HepG2 (cell line): ENCODE measurements around the gene CD68. TPM values are rescaled to one million over a fixed set of nuclear protein-coding genes. Genes with fewer than 3 reads are reported as not detected.

Experiments
- ATF5 ChIP-seq: sonication (generic); formaldehyde crosslinking; IDR thresholded peaks from 2 replicates; pipeline ENCODE4 v1.4.0; 2020; ENCODE audit warnings: mild to moderate bottlenecking, low read depth, missing genetic modification reagents
- ATM ChIP-seq: fragments of 450-650 bp; IDR thresholded peaks from 2 replicates; pipeline ENCODE4 v1.7.1; 2017; ENCODE audit warnings: mild to moderate bottlenecking, borderline replicate concordance
- DR1 ChIP-seq: sonication (generic); formaldehyde crosslinking; IDR thresholded peaks from 2 replicates; pipeline ENCODE4 v1.8.0; 2021; ENCODE audit warnings: mild to moderate bottlenecking, missing genetic modification reagents, inconsistent platforms
- LRRFIP1 ChIP-seq: sonication (generic); formaldehyde crosslinking; conservative IDR thresholded peaks from 2 replicates; pipeline ENCODE4 v1.4.0; 2020; ENCODE audit warnings: missing genetic modification reagents
- MLX ChIP-seq: IDR thresholded peaks from 2 replicates; pipeline ENCODE4 v1.6.1; 2016
- PAX8 ChIP-seq: sonication (generic); formaldehyde crosslinking; IDR thresholded peaks from 2 replicates; pipeline ENCODE4 v1.8.0; 2022; ENCODE audit warnings: mild to moderate bottlenecking, missing genetic modification reagents, borderline replicate concordance
- PITX1 ChIP-seq: sonication (generic); formaldehyde crosslinking; IDR thresholded peaks from 2 replicates; pipeline ENCODE4 v1.5.1; 2020; ENCODE audit warnings: mild to moderate bottlenecking, missing genetic modification reagents
- REPIN1 ChIP-seq: sonication (generic); formaldehyde crosslinking; IDR thresholded peaks from 2 replicates; pipeline ENCODE4 v1.8.0; 2022; ENCODE audit warnings: missing genetic modification reagents, low read depth, mild to moderate bottlenecking, borderline replicate concordance
- SMYD3 ChIP-seq: sonication (generic); formaldehyde crosslinking; IDR thresholded peaks from 2 replicates; pipeline ENCODE4 v1.8.1; 2023; ENCODE audit warnings: mild to moderate bottlenecking, missing genetic modification reagents
- TAF15 ChIP-seq: fragments of 200-400 bp; formaldehyde crosslinking; IDR thresholded peaks from one replicate; pipeline ENCODE4 v1.6.1; 2018; ENCODE audit warnings: mild to moderate bottlenecking, low read depth, low read length; ENCODE audit not compliant: poor library complexity, severe bottlenecking
- ZBTB38 ChIP-seq: sonication (generic); formaldehyde crosslinking; IDR thresholded peaks from 2 replicates; pipeline ENCODE4 v1.5.1; 2020; ENCODE audit warnings: mild to moderate bottlenecking, missing genetic modification reagents
- ZFP37 ChIP-seq: sonication (generic); formaldehyde crosslinking; IDR thresholded peaks from 2 replicates; pipeline ENCODE4 v1.4.0; 2020; ENCODE audit warnings: missing genetic modification reagents, borderline replicate concordance
- ZMYM2 ChIP-seq: sonication (generic); formaldehyde crosslinking; IDR thresholded peaks from 2 replicates; pipeline ENCODE4 v1.8.0; 2022; ENCODE audit warnings: mild to moderate bottlenecking, missing genetic modification reagents
- ZNF138 ChIP-seq: sonication (generic); formaldehyde crosslinking; IDR thresholded peaks from 2 replicates; pipeline ENCODE4 v1.5.0; 2020; ENCODE audit warnings: mild to moderate bottlenecking, low read depth, missing genetic modification reagents
- ZNF232 ChIP-seq: sonication (generic); formaldehyde crosslinking; IDR thresholded peaks from 2 replicates; pipeline ENCODE4 v1.4.0; 2020; ENCODE audit warnings: missing genetic modification reagents, borderline replicate concordance
- ZNF501 ChIP-seq: sonication (generic); formaldehyde crosslinking; IDR thresholded peaks from 2 replicates; pipeline ENCODE4 v1.5.1; 2020; ENCODE audit warnings: mild to moderate bottlenecking, moderate library complexity, missing genetic modification reagents
- ZNF792 ChIP-seq: IDR thresholded peaks from 2 replicates; pipeline ENCODE4 v1.6.1; 2016
- polyA plus RNA-seq, 8 experiments: library from polyadenylated mRNA; depleted of rRNA in 3 of 8; stranded (reverse) in 7 of 8; unstranded in 1 of 8; fragments of >200 nt; fragmentation: Illumina TruSeq in 4 of 8; extraction: Trizol in 4 of 8; gene quantifications; 2 replicates each; pipeline versions ENCODE4 v1.2.1 to v1.2.3, GENCODE V29; 2011 to 2016; ENCODE audit warnings: low read depth in 4 of 8, missing spikeins in 1 of 8, mixed read lengths in 1 of 8; ENCODE audit not compliant: insufficient read depth in 1 of 8
- total RNA-seq, 5 experiments: library from RNA; depleted of rRNA; stranded (reverse); fragments of >200 nt; fragmentation: Illumina TruSeq; extraction: Trizol; gene quantifications; 2 replicates each; pipeline ENCODE4 v1.2.3, GENCODE V29; 2016; ENCODE audit warnings: low read depth in 1 of 5
- TF ChIP-seq, protein P1 (sequence below): sonication (generic); formaldehyde crosslinking; IDR thresholded peaks from 2 replicates; pipeline ENCODE4 v1.5.1; 2020; ENCODE audit warnings: missing genetic modification reagents, mild to moderate bottlenecking, borderline replicate concordance
- TF ChIP-seq, protein P2 (sequence below): sonication (generic); formaldehyde crosslinking; IDR thresholded peaks from 2 replicates; pipeline ENCODE4 v1.4.0; 2020; ENCODE audit warnings: low read depth, missing genetic modification reagents

Gene CD68
- total and polyA plus RNA-seq, 2 of the 13 experiments (the other 11 are each of a cell fraction or from before 2014, with no cell fraction given), result 10.3 to 104 TPM

- TF ChIP-seq ZNF232 (CRISPR knock-in tag) (0 out of 2 replicates have a peak, but pooled peaks have one; percentile 22), REPIN1 (peak; percentile 67), ZBTB38 (CRISPR knock-in tag) (peak; percentile 9; the same call in 1 of the 2 replicates), MLX (CRISPR knock-in tag) (peak; percentile 88; the same call in 1 of the 2 replicates), ZMYM2 (peak; percentile 44; the same call in 1 of the 2 replicates), PAX8 (CRISPR knock-in tag) (no peak), SMYD3 (CRISPR knock-in tag) (no peak; the same call in 1 of the 2 replicates), LRRFIP1 (no peak), ZNF792 (peak; percentile 92), ZFP37 (peak; percentile 74; the same call in 1 of the 2 replicates), ZNF501 (peak; percentile 61), ZNF138 (CRISPR knock-in tag) (no peak), TAF15 (no peak), ATM (no peak), DR1 (CRISPR knock-in tag) (peak; percentile 59; the same call in 1 of the 2 replicates), PITX1 (CRISPR knock-in tag) (peak; percentile 69), ATF5 (CRISPR knock-in tag) (no peak)
- TF ChIP-seq, protein P1, sequence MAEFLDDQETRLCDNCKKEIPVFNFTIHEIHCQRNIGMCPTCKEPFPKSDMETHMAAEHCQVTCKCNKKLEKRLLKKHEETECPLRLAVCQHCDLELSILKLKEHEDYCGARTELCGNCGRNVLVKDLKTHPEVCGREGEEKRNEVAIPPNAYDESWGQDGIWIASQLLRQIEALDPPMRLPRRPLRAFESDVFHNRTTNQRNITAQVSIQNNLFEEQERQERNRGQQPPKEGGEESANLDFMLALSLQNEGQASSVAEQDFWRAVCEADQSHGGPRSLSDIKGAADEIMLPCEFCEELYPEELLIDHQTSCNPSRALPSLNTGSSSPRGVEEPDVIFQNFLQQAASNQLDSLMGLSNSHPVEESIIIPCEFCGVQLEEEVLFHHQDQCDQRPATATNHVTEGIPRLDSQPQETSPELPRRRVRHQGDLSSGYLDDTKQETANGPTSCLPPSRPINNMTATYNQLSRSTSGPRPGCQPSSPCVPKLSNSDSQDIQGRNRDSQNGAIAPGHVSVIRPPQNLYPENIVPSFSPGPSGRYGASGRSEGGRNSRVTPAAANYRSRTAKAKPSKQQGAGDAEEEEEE (CRISPR knock-in tag), result peak; percentile 83; the same call in 1 of the 2 replicates
- TF ChIP-seq, protein P2, sequence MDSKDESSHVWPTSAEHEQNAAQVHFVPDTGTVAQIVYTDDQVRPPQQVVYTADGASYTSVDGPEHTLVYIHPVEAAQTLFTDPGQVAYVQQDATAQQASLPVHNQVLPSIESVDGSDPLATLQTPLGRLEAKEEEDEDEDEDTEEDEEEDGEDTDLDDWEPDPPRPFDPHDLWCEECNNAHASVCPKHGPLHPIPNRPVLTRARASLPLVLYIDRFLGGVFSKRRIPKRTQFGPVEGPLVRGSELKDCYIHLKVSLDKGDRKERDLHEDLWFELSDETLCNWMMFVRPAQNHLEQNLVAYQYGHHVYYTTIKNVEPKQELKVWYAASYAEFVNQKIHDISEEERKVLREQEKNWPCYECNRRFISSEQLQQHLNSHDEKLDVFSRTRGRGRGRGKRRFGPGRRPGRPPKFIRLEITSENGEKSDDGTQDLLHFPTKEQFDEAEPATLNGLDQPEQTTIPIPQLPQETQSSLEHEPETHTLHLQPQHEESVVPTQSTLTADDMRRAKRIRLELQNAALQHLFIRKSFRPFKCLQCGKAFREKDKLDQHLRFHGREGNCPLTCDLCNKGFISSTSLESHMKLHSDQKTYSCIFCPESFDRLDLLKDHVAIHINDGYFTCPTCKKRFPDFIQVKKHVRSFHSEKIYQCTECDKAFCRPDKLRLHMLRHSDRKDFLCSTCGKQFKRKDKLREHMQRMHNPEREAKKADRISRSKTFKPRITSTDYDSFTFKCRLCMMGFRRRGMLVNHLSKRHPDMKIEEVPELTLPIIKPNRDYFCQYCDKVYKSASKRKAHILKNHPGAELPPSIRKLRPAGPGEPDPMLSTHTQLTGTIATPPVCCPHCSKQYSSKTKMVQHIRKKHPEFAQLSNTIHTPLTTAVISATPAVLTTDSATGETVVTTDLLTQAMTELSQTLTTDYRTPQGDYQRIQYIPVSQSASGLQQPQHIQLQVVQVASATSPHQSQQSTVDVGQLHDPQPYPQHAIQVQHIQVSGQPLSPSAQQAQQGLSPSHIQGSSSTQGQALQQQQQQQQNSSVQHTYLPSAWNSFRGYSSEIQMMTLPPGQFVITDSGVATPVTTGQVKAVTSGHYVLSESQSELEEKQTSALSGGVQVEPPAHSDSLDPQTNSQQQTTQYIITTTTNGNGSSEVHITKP (CRISPR knock-in tag), result peak; percentile 68; the same call in 1 of the 2 replicates
These were observed at the start of gene CD68 (continued) for GRCh38 chr17:7579001-7579833.
